ENCODE data around the gene FILIP1L.

The FILIP1L gene

DNA sequence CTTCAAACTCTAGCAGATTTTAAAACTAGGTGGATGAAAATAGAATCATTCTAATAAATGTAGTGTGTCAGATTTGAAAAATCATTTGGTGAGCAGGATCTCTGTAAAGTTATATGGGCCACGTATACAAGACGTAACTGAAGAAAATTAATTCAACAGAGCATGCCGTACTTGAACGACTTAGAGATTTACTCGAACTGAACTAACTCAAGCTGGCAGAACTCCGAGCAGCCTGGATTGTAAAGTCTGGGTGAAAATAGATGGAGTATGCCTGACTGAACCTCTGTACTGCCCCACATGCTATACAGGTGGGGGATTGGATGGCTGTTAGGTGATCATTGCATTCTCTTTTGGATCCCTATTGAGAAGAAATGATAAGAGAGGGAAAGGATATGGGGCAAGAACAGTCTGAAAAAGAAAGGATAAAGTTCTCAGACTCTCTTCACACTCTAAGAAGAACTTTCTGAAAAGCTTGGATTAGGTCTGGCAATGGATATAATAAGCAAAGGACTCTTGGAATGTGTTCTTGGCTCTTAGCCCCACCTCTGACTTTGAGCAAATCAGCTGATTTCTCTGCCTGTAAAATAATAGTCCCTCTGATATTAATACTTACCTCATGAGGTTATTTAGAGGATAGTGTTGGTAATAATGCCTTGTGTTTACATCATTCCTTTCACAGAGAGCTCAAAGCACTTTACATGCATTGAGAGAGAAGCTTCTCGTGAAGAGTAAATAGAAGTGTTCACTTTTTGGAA, 147.5 kb downstream of the FILIP1L start:
- DNase-seq = no peak

DNA sequence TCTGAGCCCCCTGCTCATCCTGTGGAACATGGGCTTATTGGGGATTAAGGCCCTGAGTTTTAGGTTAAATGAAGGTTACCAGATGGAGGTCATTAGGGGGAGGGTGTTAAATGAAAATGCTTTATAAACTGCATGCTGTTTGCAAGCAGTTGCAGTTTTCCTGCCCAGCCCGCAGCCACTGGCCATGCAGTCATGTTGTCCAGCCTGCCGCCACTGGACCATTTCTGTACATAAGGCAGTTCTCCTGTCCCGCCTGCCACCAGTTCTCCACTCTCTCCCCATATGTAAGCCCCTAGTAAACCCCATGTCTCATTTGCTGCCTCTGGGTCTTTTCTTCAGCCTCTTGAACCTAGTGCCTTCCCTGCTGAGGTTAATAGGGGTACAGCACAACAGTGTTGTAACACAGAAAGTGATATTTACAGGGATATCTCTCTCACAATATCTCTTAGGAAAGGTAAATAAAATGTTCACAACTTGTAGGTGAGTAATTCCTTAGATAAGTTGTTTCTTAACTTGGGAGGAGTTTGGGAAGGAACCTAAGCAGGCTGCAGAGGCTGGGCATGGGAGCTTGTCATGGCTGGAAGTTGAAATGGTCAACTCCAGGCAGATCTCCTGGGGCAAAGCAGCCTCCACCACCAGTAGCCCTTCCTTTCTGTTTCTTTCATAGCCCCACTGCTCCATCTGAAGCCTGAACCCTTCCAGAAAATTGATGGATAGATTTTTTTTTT, 148.5 kb downstream of the FILIP1L start:
- DNase-seq = no peak

DNA sequence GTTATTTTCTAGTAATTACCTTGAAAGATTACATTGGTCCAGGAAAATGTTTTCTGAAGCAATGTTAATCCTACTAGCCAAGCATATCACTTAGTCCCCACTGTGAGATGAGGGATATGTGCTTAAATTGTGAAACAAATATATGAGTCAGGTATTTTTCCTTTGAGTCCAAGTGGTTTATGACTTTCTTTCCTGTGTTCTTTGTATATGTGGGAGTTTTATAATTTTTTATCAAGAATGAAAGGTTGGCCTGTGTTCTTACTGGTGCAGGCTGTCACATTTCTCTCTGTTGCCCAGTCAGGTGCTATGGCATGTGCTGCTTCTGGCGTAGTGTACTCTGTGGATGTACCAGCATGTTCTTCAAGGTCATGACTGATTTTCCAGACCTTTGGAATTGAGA, 149.2 kb downstream of the FILIP1L start:
- no peak for DNase-seq

DNA sequence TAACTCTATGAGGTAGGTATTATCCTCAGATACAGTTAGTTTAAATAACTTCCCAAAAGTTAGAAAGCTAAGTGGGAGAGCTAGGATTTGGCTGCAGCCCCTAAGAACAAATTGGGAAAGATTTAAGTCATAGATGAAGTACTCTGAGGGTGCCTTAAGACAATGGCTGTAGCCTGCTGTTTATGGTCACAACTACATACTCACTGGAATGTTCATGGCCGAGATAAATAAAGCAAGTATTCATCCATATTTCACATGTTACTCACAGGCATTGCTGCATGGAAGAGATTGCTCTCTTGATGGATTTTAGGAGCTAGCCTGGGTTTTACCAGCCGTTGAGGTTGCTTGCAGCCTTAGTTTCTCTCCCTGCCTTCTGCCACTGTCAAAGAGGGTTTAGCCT, 151.6 kb downstream of the FILIP1L start:
- DNase-seq = no peak

DNA sequence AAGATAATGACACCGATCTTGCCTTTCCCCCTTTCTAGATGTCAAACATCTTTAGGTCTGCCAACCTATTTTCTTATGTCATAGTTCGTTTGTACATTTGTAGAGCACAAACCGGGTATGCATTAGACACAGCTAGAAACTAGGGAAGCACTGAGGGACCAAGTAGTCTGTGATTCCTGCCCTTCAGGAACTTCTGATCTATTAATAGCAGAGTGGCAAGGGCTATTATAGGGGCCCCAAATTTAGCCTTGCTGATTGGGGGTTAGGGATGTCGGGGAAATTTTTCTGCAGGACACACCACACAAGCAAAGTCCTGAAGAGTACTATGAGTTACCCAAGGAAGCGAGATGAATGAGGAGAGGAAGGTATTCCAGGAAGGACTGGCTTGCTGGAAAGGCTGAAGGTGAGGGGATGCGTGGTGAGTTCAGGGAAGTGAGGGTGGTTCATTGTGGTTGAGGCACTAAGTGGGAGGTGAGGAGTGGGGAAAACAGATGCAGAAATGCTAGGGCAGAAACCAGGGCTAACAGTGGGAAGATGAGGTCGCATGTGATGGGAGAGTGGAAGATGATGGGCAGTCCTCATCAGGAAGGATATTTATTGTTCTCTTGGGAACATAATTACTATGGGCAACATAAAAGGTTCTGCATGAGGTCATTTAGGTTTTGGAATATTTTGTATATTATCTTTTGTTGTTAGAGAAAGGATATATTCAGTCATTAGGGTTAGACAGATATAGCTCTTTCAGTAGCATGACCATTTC, 152.4 kb downstream of the FILIP1L start:
- no peak for DNase-seq

DNA sequence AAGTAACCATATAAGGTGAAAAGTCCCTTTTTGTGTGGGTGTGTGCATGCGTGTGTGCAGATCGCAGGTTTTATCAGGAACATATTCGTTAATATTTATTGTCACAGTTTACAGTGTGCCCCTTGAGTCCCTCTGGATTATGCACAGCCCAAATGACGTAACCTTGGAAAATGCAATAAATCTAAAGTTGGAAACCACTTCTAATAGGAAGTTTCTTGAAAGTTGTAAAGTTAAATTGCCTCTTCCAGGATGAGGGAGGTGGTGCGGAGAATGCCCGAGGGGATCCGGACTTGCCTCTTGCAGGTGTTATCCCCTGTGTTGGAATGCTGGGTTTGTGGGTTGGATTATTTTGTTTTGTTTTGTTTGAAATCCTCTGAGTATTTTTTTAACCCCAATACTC, 153.4 kb downstream of the FILIP1L start:
- no peak for DNase-seq

DNA sequence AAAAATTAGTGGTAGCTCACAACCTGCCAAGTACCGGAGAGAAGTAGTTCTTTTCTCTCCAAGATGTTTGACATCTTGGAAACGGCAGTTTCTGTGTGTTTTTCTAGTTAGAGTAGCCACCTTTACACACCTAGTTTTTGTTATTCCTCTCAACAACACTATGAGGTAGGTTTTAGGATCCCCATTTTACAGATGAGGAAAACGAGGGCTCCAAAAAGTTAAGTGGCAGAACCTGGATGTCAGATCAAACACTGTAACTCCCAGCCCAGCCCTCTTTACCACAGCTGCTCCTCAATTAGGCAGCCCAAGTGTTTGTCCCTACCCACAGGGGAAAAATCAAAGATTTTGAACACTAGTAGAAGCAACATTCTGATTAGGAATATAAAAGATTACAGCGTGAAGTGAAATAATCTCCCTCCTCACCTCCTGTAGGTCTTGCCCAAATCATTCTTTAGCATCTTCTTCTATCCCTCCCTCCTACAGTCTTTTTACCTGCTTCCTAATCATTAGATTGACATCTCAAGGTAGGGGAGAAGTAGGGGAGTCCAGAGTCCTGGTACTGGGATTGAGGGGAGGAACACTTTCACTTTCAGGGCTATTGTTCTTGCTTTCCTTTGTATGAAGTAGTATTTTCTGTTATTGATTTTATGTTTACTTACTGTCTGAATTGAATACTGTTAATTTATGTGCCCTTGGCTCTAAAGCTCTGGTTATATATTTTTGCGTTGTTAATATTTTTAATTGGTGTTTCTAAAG, 154.0 kb downstream of the FILIP1L start:
- DNase-seq = no peak

DNA sequence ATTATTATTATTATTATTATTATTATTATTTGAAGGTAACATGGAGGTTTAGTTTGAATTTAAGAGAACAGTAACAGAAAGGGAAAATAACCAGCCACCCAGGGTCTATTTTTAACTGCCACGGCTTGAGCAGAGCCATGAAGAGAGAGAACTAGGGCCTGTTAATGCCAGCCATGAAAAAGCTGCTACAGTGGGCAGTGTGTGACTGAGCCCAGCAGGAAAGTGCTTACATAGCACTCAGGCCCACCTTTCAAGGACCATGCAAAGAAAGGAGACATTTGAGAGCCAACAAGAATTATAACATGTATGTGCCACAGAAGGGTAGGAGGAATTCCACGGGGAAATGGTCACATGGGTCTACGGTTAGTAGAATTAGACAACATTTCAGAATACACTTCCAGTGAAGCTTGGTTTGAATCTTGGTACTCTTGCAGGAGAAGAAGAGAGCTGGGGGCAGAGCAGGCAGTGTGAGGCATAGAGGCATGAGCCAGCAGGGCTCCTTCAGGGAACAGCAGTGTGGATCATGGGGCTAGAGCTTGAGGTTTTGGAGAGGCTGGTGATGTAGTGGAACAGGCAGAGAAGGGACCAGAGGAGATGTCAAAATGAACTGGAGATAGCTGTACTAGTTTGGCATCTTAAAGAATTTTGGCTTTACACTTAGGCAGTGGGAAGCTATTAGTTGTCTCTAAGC, 155.9 kb downstream of the FILIP1L start:
- DNase-seq = no peak

DNA sequence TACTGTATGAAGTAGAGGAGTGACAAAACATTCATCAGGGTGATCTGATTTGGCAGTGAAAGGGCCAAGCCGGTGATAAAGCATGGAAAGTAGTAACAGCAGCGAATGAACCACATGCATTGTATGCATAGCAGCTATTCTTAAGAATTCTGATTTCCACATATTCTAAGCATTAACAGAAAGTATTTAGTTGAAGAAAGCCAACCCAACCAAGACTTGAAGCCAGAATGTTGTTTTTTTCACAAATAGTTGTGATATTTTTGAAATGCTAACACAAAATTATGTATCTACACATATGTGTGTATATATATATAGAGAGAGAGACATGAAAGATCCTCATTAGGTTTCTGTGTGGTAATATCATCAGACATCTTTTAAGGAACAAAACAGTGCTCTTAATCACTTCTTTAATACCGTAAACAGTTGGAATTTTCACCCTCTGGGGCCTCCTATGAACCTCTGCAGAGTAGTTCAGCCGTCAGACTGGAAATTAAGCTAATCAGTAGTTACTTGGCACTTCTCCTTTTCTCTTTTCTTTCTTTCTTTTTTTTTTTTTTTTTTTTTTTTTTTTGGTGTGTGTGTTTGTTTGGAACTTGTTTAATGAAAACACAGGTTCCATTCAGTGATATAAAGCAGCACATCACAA, 157.0 kb downstream of the FILIP1L start:
- DNase-seq = no peak

DNA sequence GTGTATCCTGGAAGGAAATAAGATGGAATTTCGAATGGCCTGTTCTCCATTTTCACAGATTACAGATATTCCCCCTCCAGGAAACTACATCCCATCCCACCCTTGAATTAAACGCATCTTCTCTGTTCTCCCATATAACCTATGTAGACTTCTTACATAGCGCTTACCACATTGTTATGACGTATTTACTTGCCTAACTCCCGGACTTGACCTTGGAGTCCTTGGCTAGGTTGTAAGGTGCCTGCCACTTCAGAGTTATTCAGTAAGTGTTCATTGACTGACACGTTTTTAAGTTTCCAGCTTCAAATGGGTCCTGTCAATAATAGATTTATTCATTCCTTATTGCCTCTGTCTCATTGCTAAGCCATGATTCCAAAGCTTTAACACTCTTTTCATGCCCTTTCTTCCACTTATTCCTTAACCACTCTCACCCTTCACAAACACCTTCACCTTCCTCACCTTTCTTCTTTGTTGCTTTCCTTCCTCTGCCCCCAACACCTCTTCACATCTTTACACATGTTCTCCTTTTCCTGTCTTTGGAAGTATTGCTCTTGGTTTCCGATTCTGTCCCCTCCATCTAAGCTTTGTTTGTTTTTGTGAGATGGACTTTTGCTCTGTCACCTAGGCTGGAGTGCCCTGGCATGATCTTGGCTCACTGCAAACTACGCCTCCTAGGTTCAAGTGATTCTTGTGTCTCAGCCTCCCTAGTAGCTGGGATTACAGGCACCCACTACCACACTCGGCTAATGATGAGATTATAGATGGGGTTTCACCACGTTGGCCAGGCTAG, 158.3 kb downstream of the FILIP1L start:
- no peak for DNase-seq

DNA sequence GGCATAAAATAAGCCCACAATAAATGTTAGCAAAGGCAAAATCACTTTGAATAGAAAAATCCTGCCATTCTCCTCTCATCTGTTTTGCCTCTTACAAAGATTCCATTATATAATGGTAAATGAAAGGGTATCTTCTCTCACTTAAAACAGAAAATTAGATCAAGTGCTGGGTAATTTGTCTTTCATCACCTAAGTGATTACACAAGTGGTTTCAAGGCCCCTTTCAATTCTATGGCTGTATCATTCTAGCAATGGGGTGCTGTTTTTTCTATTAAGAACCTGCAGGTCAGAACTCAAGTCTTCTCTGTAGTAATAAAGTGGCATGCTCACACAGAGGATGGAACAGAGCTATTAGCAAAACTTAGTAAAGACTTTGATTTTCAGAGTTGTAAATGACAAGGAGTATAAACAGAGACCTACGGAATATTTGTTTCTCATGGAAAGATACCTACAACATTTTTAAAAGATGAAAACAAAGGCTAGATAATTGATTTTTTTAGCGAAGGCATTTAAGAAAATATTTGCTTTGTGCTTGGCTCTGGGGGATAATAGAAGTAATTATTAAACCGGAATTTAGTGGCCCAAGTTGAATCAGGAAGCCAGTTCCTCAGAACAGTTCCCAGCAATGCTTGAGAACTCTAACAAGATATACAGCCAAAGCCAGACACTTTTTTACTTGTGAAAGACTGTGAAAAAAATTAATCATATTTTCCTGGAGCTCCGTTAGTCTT, 159.2 kb downstream of the FILIP1L start:
- DNase-seq = no peak

DNA sequence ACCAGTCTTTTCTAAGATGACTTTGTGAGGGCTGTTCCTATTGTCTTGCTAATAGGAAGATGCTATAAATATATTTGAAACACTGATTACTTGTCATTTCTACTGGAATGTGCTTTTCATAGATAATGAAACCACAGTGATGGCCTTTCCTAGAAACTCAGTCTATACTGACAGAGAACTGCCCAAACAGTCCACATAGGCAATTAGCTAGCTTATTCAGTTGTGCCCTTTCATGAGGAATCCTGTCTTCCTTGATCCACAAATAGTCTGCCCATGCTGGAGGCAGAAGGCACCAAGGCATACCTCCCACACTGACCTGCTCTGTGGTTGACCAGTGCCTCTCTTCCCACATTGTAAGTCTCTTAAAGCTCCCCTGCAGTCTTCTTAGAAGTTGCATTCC, 160.7 kb downstream of the FILIP1L start:
- no peak for DNase-seq

DNA sequence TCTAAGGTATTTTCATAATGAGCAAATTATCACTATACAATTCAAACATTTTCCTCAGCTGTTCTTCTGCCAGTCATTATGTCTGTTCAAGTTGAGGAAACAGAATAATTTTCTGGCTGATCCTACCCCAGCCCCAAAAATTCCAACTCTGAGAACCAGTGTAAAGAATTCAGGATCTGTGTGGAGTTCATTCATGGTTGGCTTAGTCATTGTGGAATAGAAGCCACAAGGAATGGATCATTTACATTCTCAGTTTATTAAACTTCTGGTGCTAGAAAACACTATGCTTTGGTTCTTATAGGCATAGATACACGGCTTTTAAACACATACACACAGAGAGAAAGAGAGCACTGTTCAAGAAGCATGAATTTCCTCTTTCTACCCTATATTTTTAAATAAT, 162.0 kb downstream of the FILIP1L start:
- no peak for DNase-seq

DNA sequence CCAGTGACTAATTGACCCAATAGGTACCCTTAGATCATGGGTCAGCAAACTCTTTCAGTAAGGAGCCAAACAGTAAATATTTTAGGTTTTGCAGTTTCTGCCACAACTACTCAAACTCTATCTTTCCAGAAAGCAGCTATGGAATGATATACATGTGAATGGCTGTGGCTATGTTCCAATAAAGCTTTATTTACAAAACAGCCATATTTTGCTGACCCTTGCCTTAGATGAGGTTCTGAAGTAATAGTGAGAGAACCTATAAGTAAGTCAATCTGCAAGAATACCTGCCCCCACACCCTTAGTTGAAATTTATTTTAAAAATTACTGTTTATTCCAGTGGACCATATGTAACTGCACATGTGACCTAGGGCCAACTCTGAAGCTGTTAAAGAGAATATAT, 162.6 kb downstream of the FILIP1L start:
- DNase-seq = no peak

DNA sequence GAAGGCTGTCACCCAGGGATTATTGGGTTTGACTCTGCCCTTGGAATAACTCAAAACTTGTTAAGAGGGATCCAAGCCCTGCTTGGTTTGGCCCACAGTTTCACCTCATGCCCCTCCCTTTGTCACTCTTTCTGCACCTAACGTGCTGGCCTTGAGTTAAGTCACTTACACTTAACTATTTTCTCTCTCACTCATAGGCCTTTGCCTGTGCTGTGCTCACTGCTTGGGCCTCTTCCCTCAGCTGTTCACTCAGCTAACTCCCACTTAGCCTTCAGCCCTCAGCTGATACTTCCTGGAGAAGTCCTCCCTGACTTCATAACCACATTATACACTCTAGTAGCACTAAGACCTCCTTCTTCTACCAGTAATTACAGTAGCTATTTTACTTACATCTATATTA, 163.4 kb downstream of the FILIP1L start:
- no peak for DNase-seq

DNA sequence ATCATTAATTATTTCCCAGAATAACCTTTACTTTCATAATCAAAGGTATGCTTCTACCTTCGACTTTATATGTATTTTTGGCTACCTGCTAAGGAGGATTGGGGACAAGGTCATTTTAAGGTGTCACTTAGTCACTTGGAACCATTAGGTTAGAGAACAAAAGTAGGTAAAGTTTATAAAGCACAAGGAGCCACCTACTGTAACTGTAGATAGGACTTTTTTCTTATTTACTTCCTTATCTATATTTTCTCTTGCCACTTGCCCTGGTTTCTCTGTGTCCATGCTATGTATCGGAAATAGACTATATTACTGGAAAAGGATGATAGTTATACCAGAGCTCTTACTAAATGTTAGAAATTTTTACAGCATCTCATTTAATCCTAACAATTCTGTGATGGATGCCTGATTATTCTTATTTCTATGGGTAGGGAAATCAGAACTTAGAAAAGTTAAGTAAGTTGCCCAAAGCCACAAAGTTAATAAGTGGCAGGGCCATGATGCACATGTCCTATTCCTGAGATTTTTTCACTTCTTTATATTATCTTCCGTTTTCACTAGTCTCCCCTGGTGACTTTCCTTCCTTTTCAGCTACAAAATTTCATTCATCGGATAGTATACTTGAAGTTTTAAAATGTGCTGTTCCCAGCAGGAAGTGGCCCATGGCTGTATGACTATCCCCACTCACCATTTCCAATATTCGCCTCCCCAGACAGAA, 164.2 kb downstream of the FILIP1L start:
- DNase-seq = no peak

DNA sequence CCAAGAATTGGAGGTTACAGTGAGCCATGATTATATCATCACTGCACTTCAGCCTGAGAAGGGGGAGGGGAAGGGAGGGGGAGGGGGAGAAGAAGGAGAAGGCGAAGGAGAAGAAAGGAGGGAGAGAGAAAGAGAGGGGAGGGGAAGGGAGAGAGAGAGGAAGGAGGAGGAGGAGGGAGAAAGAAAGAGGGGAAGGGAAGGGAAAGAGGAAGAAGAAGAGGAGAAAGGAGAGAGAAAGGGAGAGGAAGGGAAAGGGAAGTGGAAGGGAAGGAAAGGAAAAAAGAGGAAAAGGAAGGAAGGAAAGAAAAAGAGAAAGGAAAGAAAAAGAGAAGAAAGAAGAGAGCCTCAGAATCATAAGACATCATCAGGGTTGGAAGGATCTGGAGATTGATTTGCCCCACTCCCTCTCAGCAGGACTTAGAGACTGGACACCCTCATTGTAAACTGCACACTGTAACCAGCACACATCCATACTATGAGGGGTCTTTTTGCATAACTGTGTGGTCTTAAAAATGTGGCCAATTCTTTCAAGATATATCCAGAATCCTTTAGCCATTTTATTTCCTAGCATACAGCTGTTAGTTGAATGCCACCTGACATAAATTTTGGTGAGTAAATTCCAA, 165.7 kb downstream of the FILIP1L start:
- no peak for DNase-seq

DNA sequence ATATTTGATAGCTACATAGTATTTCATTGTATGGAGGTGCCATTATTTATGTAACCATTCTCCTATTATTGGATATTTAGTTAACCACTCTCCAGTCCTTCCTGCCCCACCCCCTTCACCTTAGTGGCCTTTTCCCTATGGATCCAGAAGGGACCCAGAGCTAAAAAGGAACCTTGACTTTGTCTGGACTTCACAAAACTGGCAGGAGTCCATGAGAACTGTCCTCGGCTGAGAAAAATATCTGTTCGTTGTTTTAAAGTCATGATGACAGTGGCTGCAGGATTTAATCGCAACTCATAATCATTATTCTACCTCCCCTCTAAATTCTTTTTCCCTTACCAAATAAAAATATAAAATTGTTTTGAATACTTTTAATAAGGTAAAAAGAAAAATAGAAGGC, 166.9 kb downstream of the FILIP1L start:
- DNase-seq = no peak

DNA sequence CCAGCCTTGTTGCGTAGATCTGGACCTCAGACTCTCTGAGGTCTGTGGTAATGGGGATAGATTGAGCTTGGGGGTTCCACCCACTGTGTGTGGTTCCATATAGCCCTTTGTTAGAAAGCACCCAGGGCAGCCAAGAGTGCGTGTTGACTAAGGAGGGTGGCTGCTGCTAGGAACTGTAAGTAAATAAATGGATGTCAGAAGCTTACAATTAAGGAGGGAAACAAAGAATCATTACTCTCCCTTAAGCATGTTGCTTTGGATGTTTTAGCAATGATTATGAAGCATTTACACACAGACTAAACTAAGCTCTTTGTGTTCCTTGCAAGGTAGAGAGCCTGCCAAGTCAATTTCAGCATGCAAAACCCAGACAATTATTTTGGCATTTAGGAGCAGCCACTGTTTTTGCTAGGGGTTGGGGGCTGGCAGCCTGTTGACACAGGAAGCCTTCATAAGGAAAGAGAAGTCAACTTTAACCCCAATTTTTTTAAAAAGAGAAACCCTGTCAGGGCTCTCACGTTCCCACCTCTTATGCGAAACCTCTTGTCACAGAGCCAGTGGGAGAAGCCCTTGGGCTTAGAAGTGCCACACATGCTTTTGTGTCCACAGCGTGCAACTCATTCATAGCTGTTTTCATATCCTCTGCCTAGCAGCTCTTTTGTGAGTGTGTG, 168.8 kb downstream of the FILIP1L start:
- DNase-seq = no peak

All from CD4-positive, alpha-beta T cell treated with Interleukin-12 subunit alpha and Interleukin-12 subunit beta, for 1 hour (primary cell).